Duodenal mucosa (tissue), 2 donors: Measurements from ENCODE around the gene POLR1D.

ENCODE experiments used
- H3K27ac ChIP-seq: one replicate; pipeline ENCODE4 v1.7.0; 2013; ENCODE audit warnings: low read depth, low read length
- H3K27me3 ChIP-seq, 2 donors: one replicate each; pipeline ENCODE4 v1.7.0; 2013; ENCODE audit warnings: low read length in 2 of 2, control low read depth in 1 of 2; ENCODE audit not compliant: insufficient read depth in 2 of 2, control insufficient read depth in 1 of 2
- H3K36me3 ChIP-seq, 2 donors: one replicate each; pipeline ENCODE4 v1.7.0; 2013; ENCODE audit warnings: low read length in 2 of 2, control low read depth in 1 of 2; ENCODE audit not compliant: insufficient read depth in 2 of 2, control insufficient read depth in 1 of 2
- H3K4me1 ChIP-seq, 2 donors: one replicate each; pipeline ENCODE4 v1.7.0; 2013; ENCODE audit warnings: low read length in 2 of 2, control low read depth in 1 of 2; ENCODE audit not compliant: insufficient read depth in 2 of 2, control insufficient read depth in 1 of 2
- H3K4me3 ChIP-seq, 2 donors: one replicate each; pipeline ENCODE4 v1.7.0; 2013; ENCODE audit warnings: low read length in 2 of 2, low read depth in 1 of 2
- H3K9ac ChIP-seq, 2 donors: one replicate each; pipeline ENCODE4 v1.7.0; 2013; ENCODE audit warnings: low read length in 2 of 2, low read depth in 1 of 2
- H3K9me3 ChIP-seq, 2 donors: one replicate each; pipeline ENCODE4 v1.7.0; 2013; ENCODE audit warnings: low read length in 2 of 2, control low read depth in 1 of 2; ENCODE audit not compliant: control insufficient read depth in 1 of 2

The POLR1D gene

GRCh38 chr13:27636589-27637288, 15.0 kb downstream of the POLR1D start:
- H3K27me3 ChIP-seq, result no peaks in the 10 kb centered on the region
- peaks cover 3 to 6% of the 10 kb centered on the region in 2 donors for H3K4me1 ChIP-seq
- no peak overlapping the region for H3K9ac ChIP-seq
- H3K9me3 ChIP-seq, result no peaks in the 10 kb centered on the region
- H3K4me3 ChIP-seq, result no peak overlapping the region
- no peak overlapping the region for H3K27ac ChIP-seq
- peaks cover 0 to 4% of the 10 kb centered on the region in 2 donors for H3K36me3 ChIP-seq

DNA sequence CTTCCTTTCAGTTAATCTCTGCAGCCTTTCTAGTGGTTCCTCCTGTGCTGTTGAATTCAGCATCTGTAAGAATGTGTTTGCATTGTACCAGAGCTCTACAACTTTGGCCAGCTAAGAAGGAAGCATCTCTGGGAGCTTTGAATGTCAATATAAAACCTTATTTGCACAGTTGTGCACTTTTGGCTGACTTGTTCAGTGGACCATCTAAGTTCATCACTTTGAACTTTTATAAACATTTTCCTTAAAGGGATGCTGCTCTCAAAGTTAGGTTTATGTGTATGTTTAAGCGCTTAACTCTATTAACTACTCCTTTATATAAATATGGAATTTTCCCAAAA, 15.6 kb downstream of the POLR1D start:
- Histone ChIP-seq H3K27ac (no peak overlapping the region), H3K36me3 (no peaks in the 10 kb centered on the region), H3K9ac (no peak overlapping the region), H3K4me1 (peaks cover 7 to 12% of the 10 kb centered on the region in 2 donors), H3K27me3 (no peaks in the 10 kb centered on the region), H3K4me3 (no peak overlapping the region), H3K9me3 (no peaks in the 10 kb centered on the region)

DNA sequence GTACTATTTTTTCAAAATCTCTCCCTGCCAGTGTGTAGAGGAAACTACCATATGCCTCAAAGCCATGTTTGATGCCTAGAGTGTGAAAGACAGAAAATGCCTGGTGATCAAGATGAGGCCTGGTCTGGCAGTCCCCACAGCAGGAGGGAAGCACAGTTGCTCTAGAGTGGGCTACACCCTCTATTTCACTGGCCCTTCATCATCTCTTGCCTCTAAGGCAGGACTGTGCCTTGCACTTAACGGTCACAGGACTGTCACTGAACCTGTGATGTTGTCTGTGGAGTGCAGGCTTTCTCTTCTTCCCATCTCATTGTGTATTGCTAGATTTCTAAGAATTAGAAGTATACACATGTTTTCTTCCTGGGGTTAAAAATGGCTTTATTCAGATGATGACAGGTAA, 16.3 kb downstream of the POLR1D start:
- no peaks in the 10 kb centered on the region for H3K9me3 ChIP-seq
- H3K4me3 ChIP-seq, result no peak overlapping the region
- no peak overlapping the region for H3K27ac ChIP-seq
- no peaks in the 10 kb centered on the region for H3K36me3 ChIP-seq
- no peaks in the 10 kb centered on the region for H3K27me3 ChIP-seq
- H3K4me1 ChIP-seq, result peaks cover 8 to 13% of the 10 kb centered on the region in 2 donors
- H3K9ac ChIP-seq, result no peak overlapping the region

- no peaks in the 10 kb centered on the region for H3K9me3 ChIP-seq
- H3K4me3 ChIP-seq, result no peak overlapping the region
- no peaks in the 10 kb centered on the region for H3K27me3 ChIP-seq
- no peaks in the 10 kb centered on the region for H3K36me3 ChIP-seq
- H3K4me1 ChIP-seq, result peaks cover 8 to 15% of the 10 kb centered on the region in 2 donors
- no peak overlapping the region for H3K9ac ChIP-seq
- H3K27ac ChIP-seq, result no peak overlapping the region
Observed at GRCh38 chr13:27638521-27638920, 16.8 kb downstream of the POLR1D start.

GRCh38 chr13:27639186-27639585, 17.5 kb downstream of the POLR1D start:
- Histone ChIP-seq H3K27ac (no peak overlapping the region), H3K4me1 (peaks cover 8 to 20% of the 10 kb centered on the region in 2 donors)

GRCh38 chr13:27641711-27642502, 20.2 kb downstream of the POLR1D start:
- no peaks in the 10 kb centered on the region for H3K36me3 ChIP-seq
- H3K4me3 ChIP-seq, result no peak overlapping the region
- no peaks in the 10 kb centered on the region for H3K27me3 ChIP-seq
- H3K4me1 ChIP-seq, result peaks cover 8 to 22% of the 10 kb centered on the region in 2 donors
- no peaks in the 10 kb centered on the region for H3K9me3 ChIP-seq
- no peak overlapping the region for H3K27ac ChIP-seq
- no peak overlapping the region for H3K9ac ChIP-seq

More at GRCh38 chr13:27639186-27639585, 17.5 kb downstream of the POLR1D start:
- no peak overlapping the region for H3K4me3 ChIP-seq
- no peak overlapping the region for H3K9ac ChIP-seq
- H3K36me3 ChIP-seq, result no peaks in the 10 kb centered on the region
- H3K27me3 ChIP-seq, result no peaks in the 10 kb centered on the region
- H3K9me3 ChIP-seq, result no peaks in the 10 kb centered on the region

GRCh38 chr13:27643334-27644132, 21.8 kb downstream of the POLR1D start:
- Histone ChIP-seq H3K4me1 (peaks cover 5 to 22% of the 10 kb centered on the region in 2 donors), H3K9me3 (no peaks in the 10 kb centered on the region), H3K4me3 (no peak overlapping the region), H3K27me3 (no peaks in the 10 kb centered on the region), H3K36me3 (peaks cover 3 to 5% of the 10 kb centered on the region in 2 donors), H3K27ac (no peak overlapping the region), H3K9ac (no peak overlapping the region)

GRCh38 chr13:27644302-27644701, 22.6 kb downstream of the POLR1D start:
- H3K9me3 ChIP-seq, result no peaks in the 10 kb centered on the region
- H3K4me1 ChIP-seq, result peaks cover 5 to 22% of the 10 kb centered on the region in 2 donors
- H3K9ac ChIP-seq, result no peak overlapping the region
- H3K36me3 ChIP-seq, result peaks cover 3 to 12% of the 10 kb centered on the region in 2 donors
- H3K27ac ChIP-seq, result no peak overlapping the region
- H3K27me3 ChIP-seq, result no peaks in the 10 kb centered on the region
- H3K4me3 ChIP-seq, result no peak overlapping the region

DNA sequence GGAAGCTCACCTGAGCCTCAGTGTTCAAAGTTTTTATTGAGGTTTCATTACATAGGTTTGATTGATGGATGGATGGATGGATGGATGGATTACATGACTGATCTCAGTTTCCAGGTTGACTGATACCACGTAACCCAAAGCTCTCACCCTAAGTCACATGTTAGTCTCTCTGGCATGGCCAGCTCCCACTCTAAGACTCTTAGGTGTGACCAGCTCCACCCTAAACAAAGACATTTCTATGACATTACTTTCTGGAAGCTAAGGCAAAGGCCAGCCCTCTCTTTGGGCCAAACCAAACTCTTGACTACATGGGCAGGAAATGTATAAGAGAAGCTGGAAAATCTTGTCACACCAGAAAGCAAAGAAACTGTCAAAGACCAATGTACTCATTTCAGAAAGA, 28.6 kb downstream of the POLR1D start:
- Histone ChIP-seq H3K9ac (no peak overlapping the region), H3K27me3 (no peaks in the 10 kb centered on the region), H3K27ac (no peak overlapping the region), H3K9me3 (peaks cover 9 to 10% of the 10 kb centered on the region in 2 donors), H3K4me3 (no peak overlapping the region), H3K36me3 (peaks cover 19 to 38% of the 10 kb centered on the region in 2 donors), H3K4me1 (no peaks in the 10 kb centered on the region)

DNA sequence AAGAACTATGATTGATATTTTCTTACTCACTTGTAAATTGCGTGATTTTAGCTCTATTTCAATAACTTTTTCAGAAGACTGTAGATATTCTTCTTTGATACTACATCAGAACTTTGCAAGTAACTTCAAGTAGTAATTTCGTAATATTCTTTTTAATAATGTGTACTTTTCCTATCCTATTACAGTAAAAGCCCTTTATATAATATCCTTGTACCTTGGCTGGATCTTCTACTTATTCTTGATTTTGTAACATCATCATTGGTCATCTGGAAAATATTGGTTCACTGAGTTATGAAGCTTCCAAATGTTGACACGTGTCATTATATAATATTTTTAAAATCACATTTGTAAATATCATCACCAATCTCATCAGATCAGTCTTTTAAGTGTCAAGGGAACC, 32.4 kb downstream of the POLR1D start:
- H3K4me3 ChIP-seq, result no peak overlapping the region
- no peak overlapping the region for H3K27ac ChIP-seq
- no peaks in the 10 kb centered on the region for H3K27me3 ChIP-seq
- peaks cover 7 to 9% of the 10 kb centered on the region in 2 donors for H3K4me1 ChIP-seq
- H3K9ac ChIP-seq, result no peak overlapping the region
- H3K36me3 ChIP-seq, result peaks cover 18 to 28% of the 10 kb centered on the region in 2 donors
- H3K9me3 ChIP-seq, result peaks cover 9 to 10% of the 10 kb centered on the region in 2 donors
